8988T (cell line): ENCODE results near the gene ATP2B1.

Experiments
- DNase-seq: peaks from one replicate; pipeline ENCODE4 v3.0.0; 2011

ATP2B1 gene

GRCh38 chr12:89650239-89650638 lies 58.4 kb downstream of the ATP2B1 start:
- DNase-seq: no peak

- no peak for DNase-seq
Measured at GRCh38 chr12:89649820-89650219, 58.8 kb downstream of the ATP2B1 start.

GRCh38 chr12:89649139-89649538 lies 59.5 kb downstream of the ATP2B1 start:
- no peak for DNase-seq

DNA sequence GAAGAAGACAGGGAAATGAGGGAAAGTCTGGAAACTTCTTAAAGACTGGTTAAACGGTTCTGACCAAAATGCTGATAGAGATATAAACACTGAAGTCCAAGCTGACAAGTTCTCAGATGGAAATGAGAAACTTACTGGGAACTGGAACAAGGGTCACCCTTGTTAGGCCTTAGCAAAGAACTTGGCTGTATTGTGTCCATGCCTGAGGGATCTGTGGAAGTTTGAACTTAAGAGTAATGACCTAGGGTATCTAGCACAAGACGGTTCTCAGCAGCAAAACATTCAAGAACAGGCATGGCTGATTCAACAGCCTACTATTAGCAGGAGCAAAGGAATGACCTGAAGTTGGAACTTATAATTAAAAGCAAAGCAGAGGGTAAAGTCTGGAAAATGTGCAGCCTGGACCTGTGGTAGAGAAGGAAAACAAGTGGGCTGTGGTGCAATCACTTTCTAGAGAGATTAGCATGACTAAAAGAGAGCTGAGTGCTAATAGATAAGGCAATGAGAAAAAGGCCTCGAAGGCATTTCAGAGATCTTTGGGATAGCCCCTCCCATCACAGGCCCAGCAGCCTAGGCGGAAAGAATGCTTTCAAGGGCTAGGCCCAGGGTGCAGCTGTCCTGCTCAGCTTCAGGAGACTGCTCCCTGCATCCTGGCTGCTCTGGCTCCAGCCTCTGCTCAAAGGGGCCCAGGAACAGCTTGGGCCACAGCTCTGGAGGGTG lies 60.3 kb downstream of the ATP2B1 start:
- DNase-seq: no peak

GRCh38 chr12:89645434-89645833 lies 63.2 kb downstream of the ATP2B1 start:
- no peak for DNase-seq

- DNase-seq: no peak
Measured at GRCh38 chr12:89642959-89643358, 65.7 kb downstream of the ATP2B1 start.

- DNase-seq: no peak
Measured at GRCh38 chr12:89636776-89637160, 71.9 kb downstream of the ATP2B1 start.

DNA sequence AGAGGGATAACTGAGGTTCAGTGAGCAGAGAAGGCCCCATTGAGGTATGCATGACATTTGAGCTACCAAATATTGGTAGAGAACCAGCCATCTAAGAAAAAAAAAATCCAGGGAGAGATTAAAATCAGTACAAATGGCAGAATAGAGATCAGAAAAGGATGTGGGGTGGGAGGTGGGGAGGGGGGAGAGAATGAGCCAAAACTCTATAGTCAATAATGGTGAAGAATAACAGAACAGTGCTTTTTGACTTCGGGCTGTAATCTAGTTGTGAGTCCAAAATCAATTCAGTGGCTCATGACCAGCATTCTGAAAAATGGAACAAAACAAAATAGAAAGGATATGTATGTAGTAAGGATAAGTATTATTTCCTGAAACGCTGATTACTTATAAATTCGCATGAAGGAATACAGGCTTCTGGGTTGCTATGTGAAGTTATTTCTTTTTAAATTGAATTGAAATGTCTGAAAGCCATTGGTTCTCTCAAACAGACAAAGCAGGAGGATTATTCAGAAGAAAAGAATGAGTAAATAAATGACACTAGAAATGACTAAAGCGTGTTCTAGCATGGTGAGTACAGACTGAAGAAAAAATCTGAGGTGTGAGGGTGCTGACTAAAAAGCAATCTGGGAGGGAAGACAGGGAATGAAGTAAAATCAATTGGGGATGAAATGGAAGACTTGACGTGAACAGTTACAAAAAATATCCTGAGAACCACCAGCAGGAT lies 72.4 kb downstream of the ATP2B1 start:
- DNase-seq: no peak

GRCh38 chr12:89634508-89634907 lies 74.1 kb downstream of the ATP2B1 start:
- DNase-seq: no peak

DNA sequence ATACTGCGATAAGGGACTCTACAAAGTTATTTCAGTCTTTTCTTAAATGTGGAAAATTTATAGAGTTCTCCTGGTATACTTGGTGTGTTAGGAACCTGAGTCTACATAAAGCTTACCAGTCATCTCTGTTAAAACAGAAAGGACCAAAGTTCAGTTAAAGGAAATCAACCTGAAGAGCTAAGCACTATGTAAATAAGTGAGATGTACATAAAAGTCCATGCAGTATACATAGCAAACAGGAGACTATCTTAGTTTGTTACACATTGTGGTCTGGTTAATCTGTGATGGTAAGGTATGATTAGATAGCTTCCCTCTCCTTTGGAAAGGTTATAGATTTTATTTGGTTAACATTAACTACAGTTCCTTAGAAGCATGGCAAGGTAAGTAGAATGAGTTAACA lies 75.9 kb downstream of the ATP2B1 start:
- no peak for DNase-seq

DNA sequence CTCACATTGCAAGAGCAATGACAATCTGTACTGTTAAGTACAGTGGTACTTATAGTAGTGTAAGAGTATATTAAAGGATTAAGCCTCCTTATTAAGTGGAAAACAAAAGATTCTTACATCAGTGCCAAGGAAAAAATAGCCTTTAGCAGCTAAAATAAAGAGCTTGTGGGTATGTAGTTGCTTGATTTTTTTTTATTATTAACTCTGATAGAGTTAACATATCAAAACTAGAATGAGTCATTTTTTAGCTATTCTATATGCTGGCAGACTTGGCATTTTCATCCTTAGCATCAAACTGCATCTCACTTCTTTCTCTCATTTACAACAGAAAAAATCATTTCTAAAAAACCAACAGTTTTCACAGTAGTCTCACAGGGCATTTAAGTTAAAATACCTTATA lies 86.5 kb downstream of the ATP2B1 start:
- no peak for DNase-seq

GRCh38 chr12:89621521-89621920 lies 87.1 kb downstream of the ATP2B1 start:
- DNase-seq: no peak

DNA sequence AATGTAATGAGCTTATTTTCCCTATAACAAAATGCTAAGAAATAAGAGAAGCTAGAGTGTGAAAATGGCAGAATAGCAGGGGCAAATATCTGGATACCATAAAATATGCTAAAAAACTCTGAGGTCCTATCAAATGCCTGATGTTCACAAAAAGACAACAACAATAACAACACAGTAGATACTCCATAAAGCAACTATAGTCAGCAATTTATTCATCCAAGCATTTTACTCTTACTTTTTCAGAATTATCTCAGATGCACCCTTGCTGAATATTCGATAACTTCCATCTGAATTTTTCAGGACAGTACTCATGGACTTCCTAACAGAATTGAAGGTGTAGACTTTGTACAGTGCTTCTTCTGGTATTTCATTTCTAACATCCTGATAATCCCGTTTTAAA lies 88.9 kb downstream of the ATP2B1 start:
- DNase-seq: no peak

- DNase-seq: no peak
Measured at GRCh38 chr12:89618113-89618862, 90.3 kb downstream of the ATP2B1 start.

GRCh38 chr12:89610366-89610765 lies 98.3 kb downstream of the ATP2B1 start:
- no peak for DNase-seq

GRCh38 chr12:89603678-89604077 lies 105.0 kb downstream of the ATP2B1 start:
- no peak for DNase-seq

- no peak for DNase-seq
Measured at GRCh38 chr12:89597770-89598169, 110.9 kb downstream of the ATP2B1 start.

- DNase-seq: no peak
Measured at GRCh38 chr12:89597210-89597609, 111.4 kb downstream of the ATP2B1 start.

DNA sequence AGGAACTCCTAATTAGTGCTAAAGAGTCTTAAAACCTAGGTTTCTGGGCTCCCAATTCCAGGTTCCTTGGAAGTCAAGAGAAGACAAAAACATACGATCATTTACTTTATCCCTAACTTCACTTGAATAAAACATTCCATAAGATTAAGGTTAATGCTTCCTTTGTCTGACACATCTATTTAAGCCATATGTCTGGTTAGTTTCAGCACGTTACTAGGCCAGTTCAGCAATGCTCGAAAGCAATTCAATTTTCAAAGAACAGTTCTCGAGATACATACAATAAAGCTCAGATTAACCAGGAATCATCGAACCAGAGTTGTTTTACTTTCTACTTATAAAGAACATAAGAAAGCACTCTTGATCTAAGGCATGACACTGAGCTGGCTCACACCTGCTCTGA lies 114.8 kb downstream of the ATP2B1 start:
- no peak for DNase-seq

- DNase-seq: no peak
Measured at GRCh38 chr12:89593233-89593632, 115.4 kb downstream of the ATP2B1 start.

DNA sequence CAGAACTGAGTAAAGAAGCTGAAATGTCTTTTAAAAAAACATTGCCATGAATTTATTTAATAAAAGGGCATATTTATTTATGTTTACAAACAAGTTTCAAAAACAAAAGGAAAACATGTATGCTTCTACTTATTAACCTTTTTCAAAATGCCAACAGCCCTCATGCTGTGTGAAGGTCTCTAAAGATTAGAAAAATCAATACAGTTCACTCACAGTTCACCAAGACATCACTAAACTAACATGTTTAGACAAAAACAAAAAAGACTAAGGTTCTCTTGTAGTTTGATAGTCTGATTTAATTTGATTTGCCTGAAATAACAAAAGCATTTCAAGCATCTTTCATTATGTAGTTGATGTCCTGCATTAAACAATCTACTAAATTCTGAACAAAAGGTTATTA lies 118.9 kb downstream of the ATP2B1 start:
- no peak for DNase-seq

DNA sequence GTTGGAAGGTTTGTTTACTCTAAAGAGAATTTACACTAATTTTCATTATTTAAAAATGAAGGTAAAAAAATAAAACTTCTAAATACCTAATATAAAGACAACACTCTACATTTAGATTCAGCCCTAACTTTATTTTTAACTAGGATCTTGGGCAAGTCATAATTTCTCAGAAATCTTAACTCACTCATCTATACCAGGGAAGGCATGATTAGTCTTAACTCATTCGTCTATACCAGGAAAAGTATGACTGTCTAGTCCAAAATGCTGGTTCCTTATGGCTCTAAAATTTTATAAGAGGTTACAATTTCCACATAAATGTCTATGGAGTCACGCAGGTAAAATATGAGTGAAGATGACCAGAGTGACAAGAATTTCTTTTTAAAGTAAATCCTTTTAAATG lies 130.1 kb downstream of the ATP2B1 start:
- no peak for DNase-seq

GRCh38 chr12:89576572-89577220 lies 131.9 kb downstream of the ATP2B1 start:
- DNase-seq: no peak
